HG03457 (cell line): ENCODE data around the gene TRMT6.
A peak's percentile ranks its signal among the peaks of the same experiment; 100 is the strongest.

ENCODE experiments used
- ATAC-seq: cut with Tn5 transposase; IDR thresholded peaks from one replicate; pipeline ENCODE4 v1.9.1; 2021; ENCODE audit warnings: moderate number of reproducible peaks; ENCODE audit not compliant: unreplicated experiment

Gene TRMT6, protein sequence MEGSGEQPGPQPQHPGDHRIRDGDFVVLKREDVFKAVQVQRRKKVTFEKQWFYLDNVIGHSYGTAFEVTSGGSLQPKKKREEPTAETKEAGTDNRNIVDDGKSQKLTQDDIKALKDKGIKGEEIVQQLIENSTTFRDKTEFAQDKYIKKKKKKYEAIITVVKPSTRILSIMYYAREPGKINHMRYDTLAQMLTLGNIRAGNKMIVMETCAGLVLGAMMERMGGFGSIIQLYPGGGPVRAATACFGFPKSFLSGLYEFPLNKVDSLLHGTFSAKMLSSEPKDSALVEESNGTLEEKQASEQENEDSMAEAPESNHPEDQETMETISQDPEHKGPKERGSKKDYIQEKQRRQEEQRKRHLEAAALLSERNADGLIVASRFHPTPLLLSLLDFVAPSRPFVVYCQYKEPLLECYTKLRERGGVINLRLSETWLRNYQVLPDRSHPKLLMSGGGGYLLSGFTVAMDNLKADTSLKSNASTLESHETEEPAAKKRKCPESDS

DNA sequence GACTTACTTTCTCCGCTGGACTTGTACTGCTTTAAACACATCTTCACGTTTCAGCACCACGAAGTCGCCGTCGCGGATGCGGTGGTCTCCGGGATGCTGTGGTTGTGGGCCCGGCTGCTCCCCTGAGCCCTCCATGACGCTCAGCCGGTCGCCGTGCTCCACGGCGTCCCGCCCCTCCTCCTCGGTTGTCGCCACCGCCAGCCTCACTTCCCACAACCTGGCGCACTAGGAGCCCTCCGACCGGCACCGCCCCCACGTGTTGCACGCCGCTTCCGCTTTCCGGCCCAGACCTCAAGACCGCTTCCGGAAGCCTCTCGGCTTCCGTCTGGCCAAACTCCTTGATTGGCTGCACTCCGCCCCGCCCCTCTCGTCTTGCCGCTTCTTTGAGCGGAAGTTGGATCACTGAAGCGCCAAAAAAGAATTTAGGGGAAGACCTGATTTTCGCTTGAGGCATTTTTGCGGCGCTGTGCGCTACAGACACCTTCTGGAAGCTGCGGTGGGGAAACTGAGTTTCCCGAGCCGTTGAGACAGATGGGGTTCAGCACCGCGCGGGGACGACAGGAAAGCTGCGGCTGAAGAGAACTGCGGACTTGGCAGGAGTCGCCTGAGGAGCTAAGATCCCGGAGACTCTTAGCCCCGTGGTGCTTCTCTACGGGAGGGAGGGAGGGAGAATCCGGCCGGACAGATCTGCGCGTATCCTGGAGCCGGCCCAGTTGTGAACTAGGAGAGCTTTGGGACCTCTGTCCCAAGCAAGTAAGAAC lies at the start of gene TRMT6, which contains the start of gene MCM8:
TSS of gene TRMT6 (minus strand) at position 263 of the 761 bp plus-strand sequence. CDS start at position 135, 128 bp downstream.
TSS of gene MCM8 (plus strand) at position 382 of the 761 bp plus-strand sequence. CDS start 1,364 bp downstream, outside the sequence.
- ATAC-seq = peak; percentile 87

DNA sequence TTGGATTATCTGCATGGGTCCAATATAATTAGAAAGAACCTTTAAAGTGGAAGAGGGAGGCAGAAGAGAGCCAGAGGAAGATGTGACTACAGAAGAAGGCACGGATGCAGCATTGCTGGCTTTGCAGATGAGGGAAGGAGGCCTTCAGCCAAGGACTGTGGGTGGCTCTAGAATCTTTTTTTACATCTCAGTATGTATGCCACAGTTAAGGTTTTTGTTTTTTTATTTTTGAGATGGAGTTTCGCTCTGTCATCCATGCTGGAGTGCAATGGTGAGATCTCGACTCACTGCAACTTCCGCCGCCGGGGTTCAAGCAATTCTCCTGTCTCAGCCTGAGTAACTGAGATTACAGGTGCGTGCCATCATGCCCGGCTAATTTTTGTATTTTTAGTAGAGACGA lies 49.5 kb upstream of the TRMT6 start:
- ATAC-seq = no peak

DNA sequence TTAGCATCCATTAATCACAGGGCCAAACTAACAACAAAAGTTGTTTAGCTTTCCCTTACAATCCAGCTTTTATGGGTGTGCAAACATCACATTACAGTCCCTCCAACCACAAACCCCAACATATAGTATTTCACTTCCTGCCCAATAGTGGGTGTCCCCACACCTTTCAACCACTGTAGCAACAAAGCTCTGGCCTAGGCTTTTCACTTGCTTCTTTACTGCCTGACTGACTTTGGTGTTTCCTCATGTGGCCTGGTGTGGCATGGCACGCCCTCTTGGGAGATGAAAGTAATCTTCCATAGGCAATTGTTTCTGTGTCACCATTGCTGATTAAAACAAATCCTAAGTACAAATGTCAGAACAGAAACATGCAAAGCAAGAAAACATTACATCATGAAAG lies 46.4 kb upstream of the TRMT6 start:
- peak; percentile 91 for ATAC-seq

DNA sequence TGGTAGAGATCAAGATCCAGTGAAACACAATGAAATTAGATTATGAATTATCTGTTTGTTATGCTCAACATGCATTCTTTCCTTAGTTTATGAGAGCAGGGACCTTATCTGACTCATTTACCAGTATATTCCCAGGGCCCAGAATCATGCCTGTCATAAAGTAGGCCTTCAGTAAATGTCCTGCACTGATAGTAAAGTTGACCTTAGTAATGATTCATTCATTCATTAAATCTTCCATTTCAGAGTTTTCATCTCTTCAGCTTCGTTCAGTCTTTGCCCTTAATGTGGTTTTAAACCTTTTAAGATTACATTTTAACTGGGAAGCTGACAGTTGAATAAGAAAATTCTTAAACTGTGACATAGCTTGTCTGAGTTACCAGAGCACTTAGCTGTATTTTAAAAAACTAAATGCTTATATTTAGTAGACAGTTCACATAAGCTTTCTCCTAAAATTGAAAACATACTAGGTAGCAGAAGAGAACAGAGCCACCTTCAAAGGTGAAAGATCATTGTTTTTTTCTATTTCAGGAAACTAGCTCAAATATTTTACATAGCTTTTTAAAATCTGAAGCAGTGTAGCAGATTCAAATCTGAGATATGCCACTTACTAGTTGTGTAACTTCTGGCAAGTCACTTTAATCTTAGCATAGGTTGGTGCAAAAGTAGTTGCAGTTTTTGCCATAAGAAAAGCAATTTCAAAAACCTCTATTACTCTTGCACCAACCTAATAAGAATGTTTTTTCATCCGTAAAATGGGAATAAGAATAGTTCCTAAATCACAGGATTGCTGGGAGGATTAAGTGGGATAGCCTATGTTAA lies 41.5 kb upstream of the TRMT6 start:
- ATAC-seq = no peak

DNA sequence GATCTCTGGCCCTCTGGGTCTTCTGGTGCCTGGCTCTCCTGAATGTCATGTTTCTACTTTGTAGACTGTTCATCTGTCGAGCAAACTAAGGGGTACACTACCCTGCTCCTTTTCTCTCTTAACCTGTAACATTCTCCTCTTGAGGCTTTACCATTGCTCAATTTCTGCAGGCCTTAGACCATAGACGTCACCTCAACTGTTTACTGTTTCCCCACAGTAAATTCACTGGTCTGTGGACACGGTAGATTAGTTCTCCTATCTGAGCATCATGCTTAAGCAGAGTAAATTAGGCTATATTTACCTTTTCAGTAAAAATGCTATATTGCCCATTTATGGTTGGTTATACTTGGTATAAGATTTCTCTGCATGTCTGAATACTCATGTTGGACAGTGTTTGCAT lies 40.6 kb upstream of the TRMT6 start:
- ATAC-seq = no peak

DNA sequence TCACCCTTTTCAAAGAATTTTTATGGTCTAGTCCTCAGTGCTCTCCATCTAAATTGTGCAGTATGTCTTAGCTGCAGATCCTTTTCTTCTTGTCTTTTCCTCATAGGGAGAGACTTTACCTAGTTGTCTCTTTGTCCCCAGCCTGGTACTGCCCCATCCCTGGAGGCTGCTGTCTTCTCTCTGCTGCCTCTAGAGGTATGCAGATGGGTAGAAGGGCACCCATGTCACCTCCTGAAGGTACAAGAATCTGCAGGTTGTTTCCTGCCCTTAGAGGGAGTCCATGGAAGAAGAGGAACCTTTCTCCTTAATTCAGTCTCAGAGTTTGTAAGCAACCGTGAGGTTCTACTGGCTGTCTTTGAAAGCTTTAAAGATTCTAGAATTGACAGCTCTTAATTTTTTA lies 39.2 kb upstream of the TRMT6 start:
- ATAC-seq = no peak

DNA sequence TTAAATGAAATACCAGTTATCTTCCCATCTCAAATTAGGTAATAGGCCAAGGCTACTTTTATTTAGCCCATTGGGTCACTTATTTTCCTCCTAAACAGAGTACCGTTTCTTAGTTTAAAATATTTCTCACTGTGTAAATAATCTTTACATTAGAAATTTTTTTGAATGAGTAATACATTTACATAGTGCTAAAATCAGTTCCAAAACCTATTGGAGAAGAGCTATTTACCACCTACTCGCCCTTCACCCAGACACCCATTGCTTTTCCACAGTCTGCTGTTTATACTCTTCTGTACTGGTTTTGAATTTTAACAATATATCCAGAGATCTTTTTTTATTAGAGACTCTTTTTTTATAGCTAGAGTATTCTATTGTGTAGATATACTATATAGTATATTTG lies 37.0 kb upstream of the TRMT6 start:
- ATAC-seq = no peak

DNA sequence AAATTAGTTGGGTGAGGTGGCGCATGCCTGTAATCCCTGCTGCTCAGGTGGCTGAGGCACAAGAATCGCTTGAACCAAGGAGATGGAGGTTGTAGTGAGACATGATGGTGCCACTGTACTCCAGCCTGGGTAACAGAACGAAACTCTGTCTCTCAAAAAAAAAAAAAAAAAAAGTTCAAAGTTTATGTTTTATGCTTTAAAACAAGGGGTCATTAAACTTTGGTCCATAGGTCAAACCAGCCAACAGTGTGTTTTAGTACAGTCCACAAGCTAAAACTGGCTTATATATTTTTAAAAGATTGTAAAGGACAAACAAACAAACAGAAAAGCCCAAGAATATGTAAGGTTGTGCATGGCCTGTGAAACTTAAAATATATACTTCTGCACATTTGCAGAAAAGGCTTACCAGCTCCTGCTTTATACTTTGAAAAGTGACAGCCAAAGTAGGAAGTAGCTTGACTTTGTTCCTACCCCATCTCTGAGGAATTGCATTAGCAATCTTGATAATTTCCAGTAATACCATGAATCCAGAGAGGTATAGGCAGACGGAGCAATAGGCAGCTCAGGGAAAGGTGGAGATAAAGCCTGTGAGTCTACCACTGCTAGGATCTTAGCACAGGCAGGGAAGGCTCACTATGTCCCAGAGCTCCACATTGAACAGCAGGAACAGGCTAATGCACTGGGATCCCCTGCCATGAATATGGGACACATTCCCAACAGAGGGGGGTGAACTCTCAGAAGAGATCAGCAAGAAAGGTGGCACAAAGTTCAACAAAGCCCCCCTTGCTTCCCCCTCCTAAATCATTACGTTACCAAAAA lies 30.6 kb upstream of the TRMT6 start:
- ATAC-seq = no peak

DNA sequence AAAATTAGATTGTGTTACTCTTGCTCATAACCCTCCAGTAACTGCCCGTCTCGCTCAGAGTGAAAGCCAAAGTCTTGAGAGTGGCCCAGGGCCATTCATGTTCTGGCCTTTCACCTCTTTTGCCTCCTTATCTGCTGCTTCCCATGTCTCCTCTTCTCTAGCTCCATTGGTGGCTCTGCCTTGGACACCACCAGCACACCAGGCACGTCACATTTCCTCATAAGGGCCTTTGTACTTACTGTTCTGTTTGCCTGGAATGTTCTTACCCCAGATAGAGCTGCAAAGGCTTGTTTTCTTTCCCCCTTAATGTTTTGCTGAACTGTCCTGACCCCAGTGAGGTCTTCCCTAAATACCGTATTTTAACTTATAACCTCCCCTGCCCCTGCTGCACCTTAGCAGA lies 29.5 kb upstream of the TRMT6 start:
- ATAC-seq = no peak

DNA sequence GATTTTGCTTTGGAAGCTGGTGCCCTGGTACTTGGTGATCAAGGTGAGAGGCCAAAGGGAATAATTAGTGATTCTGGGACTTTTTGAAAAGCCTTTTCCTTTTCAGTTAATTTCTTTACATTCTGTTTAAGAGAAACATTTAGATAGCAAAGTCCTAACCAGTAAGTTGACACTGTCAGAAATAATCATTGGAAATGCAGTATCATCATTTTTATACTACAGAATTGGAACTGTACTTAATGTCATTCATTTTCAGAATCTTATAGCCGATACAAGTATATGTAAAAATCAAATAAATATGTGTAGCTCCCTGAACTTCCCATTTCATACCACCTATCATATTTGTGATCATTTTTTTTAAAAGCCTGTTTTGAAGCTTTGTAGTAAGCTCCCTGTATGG lies 27.6 kb upstream of the TRMT6 start:
- ATAC-seq = no peak

DNA sequence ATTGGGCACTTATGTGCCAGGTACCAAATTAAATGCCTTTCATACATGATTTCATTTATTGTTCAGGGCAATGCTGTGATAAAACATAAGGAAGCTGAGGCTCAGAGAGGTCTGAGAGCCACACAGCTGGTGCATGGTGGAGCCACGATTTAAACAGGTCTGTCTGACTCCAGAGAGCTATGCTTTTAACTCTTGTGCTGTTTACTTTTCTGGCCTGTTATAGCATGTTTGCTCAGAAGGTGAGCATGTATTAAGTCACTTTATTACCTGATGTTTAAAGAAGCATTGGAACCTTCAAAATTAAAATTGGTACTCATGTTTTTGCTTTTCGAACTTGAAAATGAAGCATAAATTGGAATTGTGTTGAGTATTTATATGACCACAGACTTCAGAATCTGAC lies 26.9 kb upstream of the TRMT6 start:
- no peak for ATAC-seq

DNA sequence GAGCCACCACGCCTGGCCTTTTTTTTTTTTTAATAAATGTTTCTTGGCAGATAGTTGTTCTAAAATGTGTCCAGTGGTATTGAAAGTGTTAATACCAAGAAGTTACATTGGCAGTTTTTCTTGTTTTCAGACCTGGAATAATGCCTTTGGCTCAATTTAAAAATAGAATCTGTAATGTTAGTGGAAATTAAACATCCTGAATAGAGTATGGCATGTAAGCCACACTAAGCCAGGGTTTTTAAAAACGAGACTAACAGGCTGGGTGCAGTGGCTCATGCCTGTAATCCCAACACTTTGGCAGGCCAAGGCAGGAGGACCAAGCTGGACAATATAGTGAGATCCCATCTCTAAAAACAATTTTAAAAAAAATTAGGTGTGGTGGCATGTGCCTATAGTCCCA lies 25.4 kb upstream of the TRMT6 start:
- no peak for ATAC-seq

DNA sequence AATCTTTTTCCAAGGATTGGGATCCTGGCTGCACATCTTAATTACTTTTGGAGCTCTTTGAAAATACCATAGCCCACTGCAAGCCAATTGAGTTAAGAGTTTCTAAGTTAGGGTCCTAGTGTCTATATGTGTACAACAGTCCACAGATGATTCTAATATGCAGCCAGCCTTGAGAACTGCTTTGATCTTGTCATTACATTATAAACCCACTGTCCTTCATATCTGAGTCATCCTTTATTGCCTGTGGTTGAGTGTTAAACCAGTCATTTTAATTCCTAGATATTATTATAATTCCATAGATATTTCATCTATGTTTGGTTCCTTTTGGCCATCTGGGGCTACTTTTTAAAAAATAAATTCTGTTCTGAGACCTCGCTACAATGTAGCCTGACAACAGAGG lies 24.2 kb upstream of the TRMT6 start:
- ATAC-seq = no peak

DNA sequence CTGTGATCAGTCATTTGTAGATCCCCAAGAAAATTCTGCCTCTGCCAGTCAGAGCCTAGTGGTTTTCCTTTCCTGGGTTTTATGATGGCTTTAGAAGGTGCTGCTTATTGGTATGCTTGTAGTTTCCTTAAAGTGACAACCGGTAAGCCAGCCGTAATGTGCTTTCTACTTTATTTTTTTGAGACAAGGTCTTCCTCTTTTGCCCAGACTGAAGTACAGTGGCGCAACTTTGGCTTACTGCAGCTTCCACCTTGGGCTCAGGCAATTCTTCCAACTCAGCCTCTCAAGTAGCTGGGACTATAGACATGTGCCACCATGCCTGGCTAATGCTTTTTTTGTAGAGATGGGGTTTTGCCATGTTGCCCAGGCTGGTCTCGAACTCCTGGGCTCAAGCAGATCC lies 23.6 kb upstream of the TRMT6 start:
- ATAC-seq = no peak

DNA sequence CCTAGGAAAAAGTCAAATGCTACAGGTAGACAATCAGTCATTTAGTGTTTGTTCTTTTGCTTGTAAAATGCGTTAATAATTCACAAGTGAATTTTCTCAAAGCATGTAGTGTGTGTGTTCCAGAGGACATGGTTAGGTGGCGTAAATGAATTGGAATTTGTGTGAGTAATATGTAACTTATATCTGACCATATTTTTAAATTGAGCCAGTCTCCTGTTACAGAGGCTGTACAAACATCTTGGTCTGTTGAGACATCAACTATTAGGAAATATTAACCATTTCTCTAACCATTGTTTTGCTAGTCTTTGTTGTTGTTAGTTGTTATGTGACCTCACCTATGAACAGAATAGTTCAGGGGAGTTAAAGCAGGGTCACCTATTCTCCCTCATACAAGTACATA lies 22.8 kb upstream of the TRMT6 start:
- no peak for ATAC-seq

DNA sequence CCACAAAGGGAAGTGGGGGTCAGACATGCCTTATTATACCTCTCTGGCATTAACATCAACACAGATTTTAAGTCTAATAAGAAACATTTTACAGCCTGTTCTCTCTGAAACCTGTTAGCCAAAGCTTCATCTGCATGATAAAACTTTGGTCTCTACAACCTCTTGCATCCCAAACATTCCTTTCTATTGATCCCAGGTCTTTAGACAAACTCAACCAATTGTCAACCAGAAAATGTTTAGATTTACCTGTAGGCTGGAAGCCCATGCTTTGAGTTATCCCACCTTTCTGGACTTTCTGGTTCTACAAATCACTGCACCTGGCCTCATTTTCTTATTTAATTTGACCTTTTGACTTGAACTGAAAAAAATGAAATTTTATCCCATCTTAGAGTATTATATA lies 20.9 kb upstream of the TRMT6 start:
- ATAC-seq = no peak

DNA sequence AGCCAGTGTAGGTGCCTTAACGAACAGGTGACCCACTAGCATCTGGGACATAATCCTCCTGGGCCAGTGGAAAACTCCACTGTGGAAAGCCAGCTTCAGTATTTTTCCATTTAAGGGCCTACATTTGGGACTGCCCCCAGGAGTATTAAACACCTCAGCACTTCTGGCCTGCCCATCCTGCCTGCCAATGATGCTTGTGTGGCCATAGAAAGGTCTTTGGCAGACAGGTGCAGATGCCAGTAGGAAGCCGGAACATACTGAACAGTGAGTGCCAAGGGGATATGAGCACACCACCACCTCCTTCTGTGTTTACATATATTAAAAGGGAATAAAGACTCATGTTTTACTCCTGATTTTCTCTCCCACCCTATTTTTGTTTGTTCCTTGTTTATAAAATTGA lies 20.0 kb upstream of the TRMT6 start:
- ATAC-seq = no peak

DNA sequence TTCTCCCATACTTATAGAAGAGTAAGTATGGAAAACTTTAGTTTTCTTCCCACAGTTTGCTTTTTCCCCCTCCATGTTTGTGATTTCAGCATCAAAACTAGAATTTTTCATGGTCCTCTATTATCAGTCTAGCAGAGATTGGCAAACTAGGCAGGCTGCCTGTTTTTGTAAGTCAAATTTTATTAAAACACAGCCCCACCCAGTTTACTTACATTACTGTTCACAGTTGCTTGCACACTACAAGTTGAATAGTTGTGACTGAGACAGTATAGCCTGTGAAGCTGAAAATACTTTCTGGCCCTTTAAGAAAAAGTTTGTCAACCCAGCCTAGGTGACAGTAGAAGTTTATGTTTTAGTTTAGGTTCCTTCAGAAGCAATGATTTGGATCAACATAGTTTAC lies 19.6 kb upstream of the TRMT6 start:
- no peak for ATAC-seq

DNA sequence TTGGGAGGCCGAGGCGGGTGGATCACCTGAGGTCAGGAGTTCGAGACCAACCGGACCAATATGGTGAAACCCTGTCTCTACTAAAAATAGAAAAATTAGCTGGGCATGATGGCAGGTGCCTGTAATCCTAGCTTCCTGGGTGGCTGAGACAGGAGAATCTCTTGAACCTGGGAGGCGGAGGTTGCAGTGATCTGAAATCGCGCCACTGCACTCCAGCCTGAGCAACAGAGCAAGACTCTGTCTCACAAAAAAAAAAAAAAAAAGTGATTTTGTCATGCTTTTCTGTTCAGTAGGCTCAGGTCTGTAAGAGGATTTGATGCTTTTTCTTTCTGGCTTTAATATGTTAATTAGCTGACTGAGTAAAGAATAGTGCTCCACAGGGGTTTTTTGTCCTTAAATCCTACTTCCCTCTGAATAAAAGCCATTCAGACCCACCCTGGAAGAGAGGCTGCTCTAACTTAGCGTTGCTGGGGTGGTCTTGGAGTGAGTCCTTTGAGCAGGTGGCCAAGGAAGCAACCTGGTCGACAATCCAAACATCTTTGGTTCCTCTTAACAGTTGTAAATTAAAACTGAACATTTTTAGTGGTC lies 19.1 kb upstream of the TRMT6 start:
- ATAC-seq = no peak

DNA sequence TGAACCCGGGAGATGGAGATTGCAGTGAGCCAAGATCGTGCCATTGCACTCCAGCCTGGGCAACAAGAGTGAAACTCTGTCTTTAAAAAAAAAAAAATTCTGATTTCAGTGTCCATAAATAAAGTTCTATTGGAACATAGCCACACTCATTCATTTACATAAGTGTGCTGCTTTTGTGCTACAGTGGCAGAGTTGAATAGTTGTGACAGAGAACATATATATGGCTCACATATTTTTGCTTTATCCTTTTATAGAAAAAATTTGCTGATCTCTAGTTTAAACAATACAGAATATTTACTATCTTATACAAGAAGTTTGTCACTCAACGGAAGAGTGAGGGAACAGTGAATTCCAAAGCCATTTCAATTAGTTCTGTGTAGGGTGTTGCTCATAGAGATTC lies 18.1 kb upstream of the TRMT6 start:
- no peak for ATAC-seq
